K562 treated with DMSO at 1 percent for 4 hours (cell line): Measurements from ENCODE around the gene CLRN1. TPM values are rescaled to one million over a fixed set of nuclear protein-coding genes. Genes with fewer than 3 reads are reported as not detected.

ENCODE experiments used
- total RNA-seq: library from RNA; unstranded; fragments of 300-600 nt; gene quantifications from 2 replicates; pipeline ENCODE4 v1.2.3, GENCODE V29; 2022; ENCODE audit not compliant: insufficient read depth

CLRN1 gene, protein sequence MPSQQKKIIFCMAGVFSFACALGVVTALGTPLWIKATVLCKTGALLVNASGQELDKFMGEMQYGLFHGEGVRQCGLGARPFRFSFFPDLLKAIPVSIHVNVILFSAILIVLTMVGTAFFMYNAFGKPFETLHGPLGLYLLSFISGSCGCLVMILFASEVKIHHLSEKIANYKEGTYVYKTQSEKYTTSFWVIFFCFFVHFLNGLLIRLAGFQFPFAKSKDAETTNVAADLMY
- not detected in 2 replicates for total RNA-seq

DNA sequence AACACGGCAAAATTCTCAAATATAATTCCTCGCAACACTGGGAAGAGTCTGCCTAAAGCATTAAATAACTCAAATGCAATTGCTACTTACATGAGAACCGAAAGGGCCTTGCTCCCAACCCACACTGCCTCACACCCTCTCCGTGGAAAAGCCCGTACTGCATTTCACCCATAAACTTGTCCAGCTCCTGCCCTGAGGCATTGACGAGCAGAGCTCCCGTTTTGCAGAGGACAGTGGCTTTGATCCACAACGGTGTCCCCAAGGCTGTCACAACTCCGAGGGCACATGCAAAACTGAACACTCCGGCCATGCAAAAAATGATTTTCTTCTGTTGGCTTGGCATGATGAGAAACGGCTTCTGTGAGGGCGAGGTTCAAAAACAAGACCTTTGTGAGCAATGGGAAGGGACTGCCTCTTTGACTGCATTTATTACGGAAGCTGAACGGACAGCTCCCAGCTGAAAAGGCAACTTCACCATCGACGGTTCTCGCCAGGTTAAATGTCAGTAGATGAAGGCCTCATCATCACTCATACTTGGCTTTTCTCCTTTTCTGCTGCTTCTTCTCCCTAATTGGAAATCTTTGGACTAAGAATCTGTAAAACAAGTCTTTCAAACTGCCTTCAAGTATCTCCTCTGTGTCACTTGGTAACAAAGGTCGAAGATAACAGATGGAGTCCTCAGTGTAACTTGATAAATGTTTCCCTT lies at the start of gene CLRN1:
Gene CLRN1 (minus strand): TSS at position 362 of the 706 bp plus-strand sequence. CDS start 19 bp downstream, at position 343.

DNA sequence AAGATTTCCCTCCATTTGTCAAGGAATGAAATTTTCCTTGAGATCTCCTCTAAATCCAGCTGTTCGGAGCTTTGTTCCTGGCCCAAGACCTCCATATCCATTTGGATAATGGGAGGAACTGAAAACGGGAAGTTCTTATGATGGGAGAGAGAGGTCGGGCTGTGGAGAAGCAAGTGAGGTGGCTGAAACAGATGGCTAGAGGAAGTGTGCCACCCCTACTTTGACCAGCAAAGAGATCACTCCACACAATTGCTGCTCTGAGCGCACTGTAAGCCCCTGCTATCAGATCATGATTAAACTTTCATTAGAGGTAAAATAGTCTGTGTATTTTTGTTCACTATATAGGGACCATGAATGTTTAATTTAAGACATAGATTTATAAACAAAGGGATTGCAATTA lies 67.2 kb downstream of the CLRN1 start, which contains the start of gene MINDY4B:
Gene MINDY4B (minus strand): TSS at position 101 of the 400 bp plus-strand sequence. CDS start 0 bp downstream, at position 101.

Other genes with a start within 250 kb of the CLRN1 start
- gene SIAH2, start 209.6 kb downstream of the CLRN1 start, total RNA-seq = 34.4 and 44.6 TPM in 2 replicates
- not detected in 2 replicates for gene MINDY4B, start 67.3 kb downstream of the CLRN1 start, total RNA-seq
- gene MED12L, start 112.9 kb upstream of the CLRN1 start, total RNA-seq = not detected in 2 replicates
- not detected in 2 replicates for gene GPR171, start 230.5 kb upstream of the CLRN1 start, total RNA-seq